WI38 (cell line): ENCODE measurements around the gene TRAPPC6A.

Experiments
- H3K4me3 ChIP-seq: 2 replicates; pipeline ENCODE4 v1.5.1; 2011; ENCODE audit warnings: low read depth, mild to moderate bottlenecking, control low read depth, low read length
- TF ChIP-seq, protein P1 (sequence below): IDR thresholded peaks from 2 replicates; pipeline ENCODE4 v1.5.1; 2012; ENCODE audit warnings: low read depth, mild to moderate bottlenecking, control low read depth, low read length

Gene TRAPPC6A

DNA sequence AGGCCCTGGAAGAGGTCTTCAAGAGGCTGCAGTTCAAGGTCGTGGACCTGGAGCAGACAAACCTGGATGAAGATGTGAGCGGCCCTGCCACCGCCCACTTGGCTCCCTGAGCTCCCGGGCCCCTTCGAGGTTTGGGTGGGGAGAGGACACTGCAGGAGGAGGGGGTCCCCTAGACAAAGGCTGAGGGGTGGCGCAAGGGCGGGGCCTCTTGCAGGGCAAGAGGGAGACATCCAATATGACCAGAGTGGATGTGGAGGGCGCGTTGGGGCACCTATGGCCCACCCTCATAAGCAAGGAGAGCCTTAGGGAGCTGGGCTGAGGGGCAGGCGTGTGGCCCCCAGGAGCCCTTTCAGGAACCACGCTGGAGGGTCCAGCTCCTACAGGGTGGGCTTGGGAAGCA is 37.5 kb downstream of the TRAPPC6A start:
- no peak overlapping the region for H3K4me3 ChIP-seq
- TF ChIP-seq, protein P1, sequence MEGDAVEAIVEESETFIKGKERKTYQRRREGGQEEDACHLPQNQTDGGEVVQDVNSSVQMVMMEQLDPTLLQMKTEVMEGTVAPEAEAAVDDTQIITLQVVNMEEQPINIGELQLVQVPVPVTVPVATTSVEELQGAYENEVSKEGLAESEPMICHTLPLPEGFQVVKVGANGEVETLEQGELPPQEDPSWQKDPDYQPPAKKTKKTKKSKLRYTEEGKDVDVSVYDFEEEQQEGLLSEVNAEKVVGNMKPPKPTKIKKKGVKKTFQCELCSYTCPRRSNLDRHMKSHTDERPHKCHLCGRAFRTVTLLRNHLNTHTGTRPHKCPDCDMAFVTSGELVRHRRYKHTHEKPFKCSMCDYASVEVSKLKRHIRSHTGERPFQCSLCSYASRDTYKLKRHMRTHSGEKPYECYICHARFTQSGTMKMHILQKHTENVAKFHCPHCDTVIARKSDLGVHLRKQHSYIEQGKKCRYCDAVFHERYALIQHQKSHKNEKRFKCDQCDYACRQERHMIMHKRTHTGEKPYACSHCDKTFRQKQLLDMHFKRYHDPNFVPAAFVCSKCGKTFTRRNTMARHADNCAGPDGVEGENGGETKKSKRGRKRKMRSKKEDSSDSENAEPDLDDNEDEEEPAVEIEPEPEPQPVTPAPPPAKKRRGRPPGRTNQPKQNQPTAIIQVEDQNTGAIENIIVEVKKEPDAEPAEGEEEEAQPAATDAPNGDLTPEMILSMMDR, result no peak

DNA sequence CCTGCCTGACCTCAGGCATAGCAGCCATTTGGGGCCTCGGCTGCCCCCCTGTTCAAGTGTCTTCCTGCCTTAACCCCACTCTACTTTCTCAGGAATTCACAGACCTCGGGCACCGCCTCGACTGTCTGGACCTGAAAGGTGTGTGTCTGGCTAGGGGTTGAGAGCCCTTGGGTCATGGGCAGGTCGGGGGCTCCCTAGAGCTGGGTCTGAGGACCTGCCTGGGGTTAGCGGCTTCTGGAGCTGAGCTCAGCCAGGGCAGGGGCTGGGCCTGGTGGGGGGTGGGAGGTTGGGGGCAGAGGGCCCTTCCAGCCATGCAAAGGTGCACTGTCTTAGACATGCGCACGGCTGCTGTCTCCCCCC is 37.9 kb downstream of the TRAPPC6A start:
- H3K4me3 ChIP-seq, result no peak overlapping the region
- TF ChIP-seq, protein P1, result no peak

DNA sequence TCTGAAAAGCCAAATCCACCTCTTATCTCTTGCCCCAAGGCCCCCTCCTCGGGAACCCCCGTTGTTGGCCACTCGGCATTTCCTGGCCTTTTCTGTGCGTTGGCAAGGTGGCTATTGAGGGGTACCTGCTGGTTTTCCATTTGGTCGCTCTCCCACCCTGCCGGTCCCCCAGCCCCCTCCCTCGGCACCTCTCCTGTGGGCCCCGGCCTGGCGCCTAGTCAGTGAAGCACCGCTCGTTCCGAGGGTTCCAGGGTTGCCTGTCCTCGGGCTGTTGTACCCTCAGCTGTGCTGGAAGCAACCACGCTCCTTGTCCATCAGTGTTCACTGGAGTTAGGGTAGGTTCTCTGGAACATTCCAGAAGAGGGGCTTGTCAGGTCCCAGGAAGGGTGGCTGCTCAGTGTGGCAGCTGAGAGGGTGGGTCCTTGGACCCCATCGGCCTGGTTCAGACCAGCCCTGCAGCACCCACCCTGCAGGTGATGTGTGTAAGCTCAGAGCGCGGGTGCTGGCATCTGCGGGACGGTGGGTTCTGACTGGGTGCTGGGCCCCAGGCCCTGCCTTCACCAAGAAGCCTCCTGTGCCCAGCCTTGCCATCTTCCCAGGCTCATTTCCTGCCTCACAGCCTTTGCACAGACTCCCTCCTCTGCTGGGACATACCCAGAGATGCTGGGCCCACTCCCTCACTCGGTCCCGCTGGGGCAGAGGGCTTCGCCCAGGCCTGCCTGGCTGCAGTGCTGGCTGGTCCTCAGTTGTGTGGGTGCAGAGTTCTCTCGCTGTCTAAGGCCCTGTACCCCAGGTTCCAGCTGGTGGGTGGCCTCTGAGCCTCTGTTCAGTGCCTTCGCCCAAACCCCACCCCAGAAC is 38.5 kb downstream of the TRAPPC6A start:
- TF ChIP-seq, protein P1, result no peak
- H3K4me3 ChIP-seq, result no peak overlapping the region

DNA sequence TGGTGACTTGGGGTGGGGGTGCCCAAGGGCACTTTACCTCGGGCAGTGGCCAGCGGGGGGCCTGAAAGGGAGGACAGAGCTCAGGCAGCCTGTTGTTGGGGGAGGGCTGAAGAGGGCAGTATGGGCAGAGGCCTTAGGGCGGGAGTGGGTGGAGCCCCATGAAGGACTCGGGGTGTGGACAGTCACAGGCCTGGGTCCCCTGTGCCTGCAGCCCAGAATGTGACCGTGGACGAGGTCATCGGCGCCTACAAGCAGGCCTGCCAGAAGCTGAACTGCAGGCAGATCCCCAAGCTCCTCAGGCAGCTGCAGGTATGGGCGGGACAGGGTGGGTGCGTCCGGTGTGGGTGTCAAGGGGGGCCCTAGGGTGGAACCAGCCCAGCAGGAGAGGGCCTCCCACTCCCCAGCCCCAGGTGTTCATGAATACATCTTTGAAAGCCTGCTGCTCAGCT is 39.7 kb downstream of the TRAPPC6A start:
- H3K4me3 ChIP-seq, result no peak overlapping the region
- TF ChIP-seq, protein P1, result no peak

DNA sequence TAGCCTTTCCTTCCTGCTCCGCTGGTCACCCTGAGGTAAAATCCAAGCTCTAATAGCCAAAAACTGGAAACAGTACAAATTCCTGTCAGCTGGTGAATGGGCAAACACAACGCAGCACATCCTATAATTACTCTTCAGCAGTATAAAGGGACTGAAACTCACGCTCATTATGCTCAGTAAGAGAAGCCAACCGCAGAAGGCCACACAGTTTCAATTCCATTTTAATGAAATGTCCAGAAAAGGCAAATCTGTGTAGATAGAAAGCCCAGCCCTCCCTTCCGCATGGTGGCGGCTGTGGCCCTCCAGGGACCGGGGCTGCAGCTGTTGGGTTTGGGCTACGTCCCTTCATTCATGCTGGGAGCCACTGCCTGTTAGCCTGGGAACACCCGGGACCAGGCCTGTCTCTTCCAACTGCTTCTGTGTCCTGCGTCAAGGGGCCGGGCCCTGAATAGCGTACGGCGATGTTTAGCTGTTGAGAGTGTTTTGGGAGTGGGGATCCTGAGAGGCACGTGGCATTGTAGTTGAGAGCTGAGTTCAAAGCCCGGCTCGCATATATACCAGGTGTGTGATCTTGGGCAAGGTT is 40.8 kb downstream of the TRAPPC6A start:
- TF ChIP-seq, protein P1, result no peak
- no peak overlapping the region for H3K4me3 ChIP-seq

DNA sequence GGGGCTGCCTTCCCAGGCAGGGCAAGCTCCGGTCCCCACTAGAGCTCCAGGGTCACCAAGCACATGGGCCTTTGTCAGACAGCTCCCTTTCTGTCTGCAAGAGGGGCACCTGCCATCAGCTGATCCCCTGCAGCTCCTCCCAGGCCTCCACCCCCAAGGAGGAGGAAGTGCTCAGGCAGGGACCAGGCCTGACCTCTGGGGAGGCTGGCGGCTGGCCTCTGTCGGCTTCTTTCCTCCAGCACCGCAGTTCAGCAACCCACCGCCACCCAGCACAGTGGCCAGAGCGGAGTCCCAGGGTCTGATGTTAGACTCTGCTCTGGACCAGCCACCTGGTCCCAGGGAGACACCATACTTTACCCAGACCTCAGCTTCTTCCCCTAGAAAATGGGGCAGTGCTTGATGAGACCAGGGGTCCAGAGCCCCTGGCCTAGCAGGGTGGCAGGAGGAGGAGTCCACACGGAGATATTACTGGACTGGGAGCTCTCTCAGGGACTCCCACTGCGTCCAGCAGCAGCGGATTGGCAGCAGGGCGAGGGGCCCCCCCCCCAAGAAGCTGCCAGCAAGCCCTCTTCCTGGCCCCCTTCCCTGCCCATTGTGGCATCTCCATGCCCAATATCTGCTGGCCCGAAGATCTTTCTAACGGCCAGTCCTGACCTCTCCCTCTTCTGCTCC is 41.4 kb downstream of the TRAPPC6A start:
- TF ChIP-seq, protein P1, result no peak
- no peak overlapping the region for H3K4me3 ChIP-seq
